Stimulated activated CD4-positive, alpha-beta T cell treated with anti-CD3 and anti-CD28 coated beads, Interleukin-1b, Interleukin-23, amount 100 ng/mL, for 24 hours (primary cell): ENCODE data around the gene OLFM4.

Source experiments
- DNase-seq, 4 experiments: peaks; one replicate each; pipeline ENCODE4 v3.0.0-alpha.2; 2020; ENCODE audit warnings: low read depth in 4 of 4, low spot score in 1 of 4

OLFM4 gene

DNA sequence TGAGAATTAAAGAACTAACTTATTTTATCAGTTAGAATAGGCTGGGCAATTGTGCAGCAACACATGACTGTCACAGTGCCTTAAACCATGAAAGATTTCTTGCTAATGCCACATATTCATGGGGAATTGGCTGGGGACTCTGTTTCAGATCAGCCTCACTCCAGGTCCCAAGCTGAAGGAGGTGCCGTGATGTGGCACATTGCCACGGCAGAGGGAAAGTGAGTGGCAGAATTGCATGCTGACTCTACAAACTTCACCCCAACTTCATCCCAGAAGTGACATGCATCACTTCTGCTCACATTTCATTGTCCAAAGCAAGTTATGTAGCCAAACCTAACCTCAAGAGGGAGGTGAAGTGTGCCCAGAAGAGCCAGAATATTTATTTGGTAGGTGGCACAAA, 37.8 kb downstream of the OLFM4 start:
- no peak for DNase-seq

- DNase-seq, result no peak
These were observed 40.2 kb downstream of the OLFM4 start for GRCh38 chr13:53068585-53069520.

DNA sequence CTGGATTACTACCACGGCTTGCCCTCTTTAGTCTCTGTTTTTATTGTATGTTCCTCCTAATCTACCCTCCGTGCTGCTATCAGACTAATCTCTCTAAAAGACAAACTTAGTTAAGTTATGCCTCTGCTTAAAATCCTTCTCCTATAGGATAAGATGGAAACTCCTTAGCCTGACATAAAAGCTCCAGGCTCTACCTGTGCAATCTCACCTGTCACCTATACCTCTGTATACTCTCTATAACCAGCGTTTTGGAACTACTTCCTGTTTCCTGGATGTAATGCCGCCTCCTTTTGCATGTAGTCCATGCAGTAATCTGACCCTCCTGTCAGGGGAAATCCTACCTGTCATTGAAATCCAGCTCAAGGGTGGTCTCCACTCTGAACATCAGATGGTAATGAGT, 41.2 kb downstream of the OLFM4 start:
- no peak for DNase-seq

DNA sequence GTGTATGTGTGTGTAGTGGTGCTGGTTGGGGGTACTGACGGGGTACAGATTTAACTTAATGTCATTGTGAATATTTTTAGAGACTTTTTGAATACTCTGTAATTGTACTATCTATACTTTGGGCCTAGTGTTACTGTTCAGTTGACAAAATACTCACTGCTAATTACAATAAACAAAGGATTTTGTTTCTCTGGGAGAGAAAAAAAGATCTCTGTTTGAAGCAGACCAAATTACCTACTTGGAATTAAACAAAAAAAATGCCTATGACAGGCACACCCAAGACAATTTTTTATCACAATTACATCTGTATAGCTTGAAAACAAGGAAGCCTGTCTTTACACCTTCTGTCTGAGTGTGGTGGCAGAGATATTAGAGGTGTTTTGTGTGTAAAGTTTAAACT, 45.1 kb downstream of the OLFM4 start:
- no peak for DNase-seq

- no peak for DNase-seq
These were observed 45.5 kb downstream of the OLFM4 start for GRCh38 chr13:53074114-53074513.

GRCh38 chr13:53075356-53076041, 46.9 kb downstream of the OLFM4 start:
- DNase-seq, result no peak

DNA sequence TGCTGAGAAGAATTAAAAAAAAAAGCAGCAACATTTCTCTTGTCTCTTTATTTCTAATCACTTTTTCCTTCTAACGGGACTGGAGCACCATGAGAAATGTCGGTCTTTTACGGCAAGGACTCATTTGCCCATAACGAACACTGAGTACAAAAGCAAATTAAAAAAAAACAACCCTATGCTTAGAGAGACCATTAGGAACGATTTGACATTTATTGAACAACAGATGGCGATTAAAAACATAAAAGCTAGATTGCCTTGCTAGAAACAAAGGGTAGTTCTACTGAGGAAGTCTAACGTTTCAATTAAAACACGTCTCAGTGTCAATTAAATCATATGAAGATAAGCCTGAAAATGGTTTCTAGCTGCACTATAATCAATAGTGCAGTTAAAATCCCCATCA, 51.1 kb downstream of the OLFM4 start:
- DNase-seq, result no peak

- DNase-seq, result no peak
These were observed 60.3 kb downstream of the OLFM4 start for GRCh38 chr13:53088871-53089270.

DNA sequence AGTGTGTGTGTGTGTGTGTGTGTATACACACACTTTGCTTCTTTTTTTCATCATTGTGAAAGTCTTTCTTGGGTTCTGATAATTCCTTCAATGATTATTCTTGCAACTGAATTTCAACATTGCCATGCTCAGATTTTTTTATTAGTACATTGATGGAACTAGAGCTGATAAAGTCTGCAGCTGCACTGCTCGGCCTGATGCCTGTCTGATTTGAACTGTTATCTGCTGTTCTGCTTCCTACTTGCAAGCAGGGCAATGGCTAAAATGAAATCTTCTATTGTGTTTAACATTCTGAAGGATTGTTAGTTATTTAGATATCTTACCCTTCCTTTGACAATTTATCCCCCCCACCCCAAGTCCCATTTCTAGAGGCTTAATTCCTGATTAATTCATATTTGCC, 61.3 kb downstream of the OLFM4 start:
- no peak for DNase-seq

DNA sequence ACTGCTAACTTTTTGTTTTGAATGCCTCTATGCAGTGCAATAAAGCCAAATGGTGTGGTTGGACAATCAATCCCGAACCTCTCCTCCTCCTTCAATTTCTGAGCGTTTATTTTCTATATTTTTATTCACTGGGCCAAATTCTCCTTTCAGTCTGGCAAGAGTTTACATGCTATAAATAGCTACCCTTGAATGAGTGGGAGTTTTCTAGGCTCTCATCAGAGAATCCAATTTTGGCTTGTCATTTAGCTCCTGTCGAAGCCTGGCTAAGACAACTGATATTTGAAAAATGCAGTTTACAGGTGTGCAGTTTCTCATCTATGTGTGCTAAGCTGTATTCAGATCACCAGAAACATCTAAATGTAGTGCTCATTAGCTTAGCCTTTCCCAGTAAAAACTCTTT, 61.8 kb downstream of the OLFM4 start:
- no peak for DNase-seq

- DNase-seq, result no peak
These were observed 64.3 kb downstream of the OLFM4 start for GRCh38 chr13:53092931-53093330.

DNA sequence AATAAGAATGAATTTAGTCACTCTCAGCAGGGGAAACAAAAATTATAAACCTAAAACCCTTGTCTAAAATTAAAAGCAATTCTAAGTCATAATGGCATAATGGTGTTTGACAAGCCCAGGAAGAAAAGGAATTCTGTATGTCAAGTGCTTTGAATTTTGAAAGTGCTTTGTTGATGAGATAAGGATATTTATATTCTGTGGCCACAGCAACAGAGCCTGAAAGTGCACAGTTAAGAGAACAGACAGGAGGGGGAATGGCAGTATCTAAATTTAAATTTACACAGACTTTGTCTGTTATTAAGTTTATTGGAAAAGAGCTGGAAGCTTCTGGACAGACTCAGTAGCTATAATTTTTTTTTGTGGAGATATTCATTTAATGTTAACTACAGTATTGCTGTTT, 69.8 kb downstream of the OLFM4 start:
- DNase-seq, result no peak

GRCh38 chr13:53100394-53101063, 71.9 kb downstream of the OLFM4 start:
- DNase-seq, result no peak
